GM21528 (cell line): ENCODE measurements around the gene OBSCN.

Experiments
- ATAC-seq: cut with Tn5 transposase; IDR thresholded peaks from one replicate; pipeline ENCODE4 v1.9.1; 2021; ENCODE audit warnings: mild to moderate bottlenecking, moderate library complexity; ENCODE audit not compliant: unreplicated experiment, low FRiP score

The OBSCN gene, protein sequence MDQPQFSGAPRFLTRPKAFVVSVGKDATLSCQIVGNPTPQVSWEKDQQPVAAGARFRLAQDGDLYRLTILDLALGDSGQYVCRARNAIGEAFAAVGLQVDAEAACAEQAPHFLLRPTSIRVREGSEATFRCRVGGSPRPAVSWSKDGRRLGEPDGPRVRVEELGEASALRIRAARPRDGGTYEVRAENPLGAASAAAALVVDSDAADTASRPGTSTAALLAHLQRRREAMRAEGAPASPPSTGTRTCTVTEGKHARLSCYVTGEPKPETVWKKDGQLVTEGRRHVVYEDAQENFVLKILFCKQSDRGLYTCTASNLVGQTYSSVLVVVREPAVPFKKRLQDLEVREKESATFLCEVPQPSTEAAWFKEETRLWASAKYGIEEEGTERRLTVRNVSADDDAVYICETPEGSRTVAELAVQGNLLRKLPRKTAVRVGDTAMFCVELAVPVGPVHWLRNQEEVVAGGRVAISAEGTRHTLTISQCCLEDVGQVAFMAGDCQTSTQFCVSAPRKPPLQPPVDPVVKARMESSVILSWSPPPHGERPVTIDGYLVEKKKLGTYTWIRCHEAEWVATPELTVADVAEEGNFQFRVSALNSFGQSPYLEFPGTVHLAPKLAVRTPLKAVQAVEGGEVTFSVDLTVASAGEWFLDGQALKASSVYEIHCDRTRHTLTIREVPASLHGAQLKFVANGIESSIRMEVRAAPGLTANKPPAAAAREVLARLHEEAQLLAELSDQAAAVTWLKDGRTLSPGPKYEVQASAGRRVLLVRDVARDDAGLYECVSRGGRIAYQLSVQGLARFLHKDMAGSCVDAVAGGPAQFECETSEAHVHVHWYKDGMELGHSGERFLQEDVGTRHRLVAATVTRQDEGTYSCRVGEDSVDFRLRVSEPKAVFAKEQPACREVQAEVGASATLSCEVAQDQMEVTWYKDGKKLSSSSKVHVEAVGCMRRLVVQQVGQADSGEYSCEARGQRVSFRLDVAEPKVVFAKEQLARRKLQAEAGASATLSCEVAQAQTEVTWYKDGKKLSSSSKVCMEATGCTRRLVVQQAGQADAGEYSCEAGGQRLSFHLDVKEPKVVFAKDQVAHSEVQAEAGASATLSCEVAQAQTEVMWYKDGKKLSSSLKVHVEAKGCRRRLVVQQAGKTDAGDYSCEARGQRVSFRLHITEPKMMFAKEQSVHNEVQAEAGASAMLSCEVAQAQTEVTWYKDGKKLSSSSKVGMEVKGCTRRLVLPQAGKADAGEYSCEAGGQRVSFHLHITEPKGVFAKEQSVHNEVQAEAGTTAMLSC (N-terminal part only)

GRCh38 chr1:228207851-228208821, at the start of gene OBSCN:
Gene OBSCN (plus strand): TSS chr1:228208044. CDS start chr1:228211784, 3,740 bp downstream.
- no peak for ATAC-seq

DNA sequence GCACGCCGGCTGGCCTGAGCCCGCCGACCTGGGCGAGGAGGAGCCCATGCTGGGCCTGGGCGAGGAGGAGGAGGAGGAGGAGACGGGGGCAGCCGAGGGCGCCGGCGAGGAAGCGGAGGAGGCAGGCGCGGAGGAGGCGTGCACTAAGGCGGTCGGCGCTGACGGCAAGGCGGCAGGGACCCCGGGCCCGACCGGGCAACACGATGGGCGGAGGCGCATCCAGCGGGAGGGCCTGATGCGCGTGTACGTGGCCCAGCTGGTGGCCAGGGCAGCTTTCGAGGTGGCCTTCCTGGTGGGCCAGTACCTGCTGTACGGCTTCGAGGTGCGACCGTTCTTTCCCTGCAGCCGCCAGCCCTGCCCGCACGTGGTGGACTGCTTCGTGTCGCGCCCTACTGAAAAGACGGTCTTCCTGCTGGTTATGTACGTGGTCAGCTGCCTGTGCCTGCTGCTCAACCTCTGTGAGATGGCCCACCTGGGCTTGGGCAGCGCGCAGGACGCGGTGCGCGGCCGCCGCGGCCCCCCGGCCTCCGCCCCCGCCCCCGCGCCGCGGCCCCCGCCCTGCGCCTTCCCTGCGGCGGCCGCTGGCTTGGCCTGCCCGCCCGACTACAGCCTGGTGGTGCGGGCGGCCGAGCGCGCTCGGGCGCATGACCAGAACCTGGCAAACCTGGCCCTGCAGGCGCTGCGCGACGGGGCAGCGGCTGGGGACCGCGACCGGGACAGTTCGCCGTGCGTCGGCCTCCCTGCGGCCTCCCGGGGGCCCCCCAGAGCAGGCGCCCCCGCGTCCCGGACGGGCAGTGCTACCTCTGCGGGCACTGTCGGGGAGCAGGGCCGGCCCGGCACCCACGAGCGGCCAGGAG, 49.5 kb upstream of the OBSCN start:
- no peak for ATAC-seq

DNA sequence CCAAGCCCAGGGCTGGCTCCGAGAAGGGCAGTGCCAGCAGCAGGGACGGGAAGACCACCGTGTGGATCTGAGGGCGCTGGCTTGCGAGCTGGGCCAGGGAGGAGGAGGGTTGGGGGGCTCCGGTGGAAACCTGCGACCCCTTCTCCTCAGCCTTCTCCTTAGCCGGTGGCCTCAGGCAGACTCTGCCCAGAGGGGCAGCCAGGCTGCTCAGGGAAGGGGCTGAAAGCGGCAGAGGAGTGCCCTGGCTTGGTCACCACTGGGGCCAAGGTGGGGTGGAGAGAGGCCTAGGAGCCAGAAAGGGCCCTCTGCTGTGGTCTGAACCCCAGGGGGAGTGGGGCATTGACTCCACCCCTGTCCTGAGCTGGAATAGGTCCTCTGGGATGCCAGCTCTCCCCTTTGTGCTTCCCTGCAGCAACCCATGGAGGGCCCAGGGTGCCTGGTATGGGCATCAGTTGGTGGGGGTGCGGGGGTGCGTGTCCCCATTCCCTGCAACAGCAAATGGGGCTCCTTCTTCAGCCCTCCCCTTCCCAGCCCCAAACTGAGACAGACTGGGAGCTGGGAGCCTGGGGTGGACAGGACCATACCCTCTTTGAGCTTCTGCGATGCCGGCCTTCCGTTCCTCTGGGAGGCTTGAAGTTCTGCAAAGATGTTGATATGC, 48.7 kb upstream of the OBSCN start:
- no peak for ATAC-seq

- ATAC-seq: no peak
Observed at GRCh38 chr1:228160201-228160761, 47.6 kb upstream of the OBSCN start.

GRCh38 chr1:228161362-228161761, 46.5 kb upstream of the OBSCN start:
- no peak for ATAC-seq

DNA sequence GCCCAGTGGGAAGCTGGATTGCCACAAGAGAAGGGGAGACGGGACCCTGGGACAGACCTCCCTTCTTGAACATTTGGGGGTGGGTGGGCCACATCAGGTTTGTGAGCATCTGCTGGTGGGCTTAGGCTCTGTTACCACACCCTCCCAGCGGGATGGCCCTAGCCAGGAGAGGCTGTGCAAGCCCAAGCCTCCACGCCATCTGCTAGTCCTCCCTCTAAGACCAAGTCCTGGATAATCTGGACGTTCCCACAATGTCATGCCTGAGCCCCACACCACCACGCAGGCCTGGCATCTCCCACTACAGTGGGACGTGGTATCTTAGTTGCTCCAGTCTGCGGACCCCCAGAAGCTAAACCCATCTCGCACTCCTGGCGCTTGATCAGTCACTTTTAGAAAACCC, 46.0 kb upstream of the OBSCN start:
- ATAC-seq: no peak

DNA sequence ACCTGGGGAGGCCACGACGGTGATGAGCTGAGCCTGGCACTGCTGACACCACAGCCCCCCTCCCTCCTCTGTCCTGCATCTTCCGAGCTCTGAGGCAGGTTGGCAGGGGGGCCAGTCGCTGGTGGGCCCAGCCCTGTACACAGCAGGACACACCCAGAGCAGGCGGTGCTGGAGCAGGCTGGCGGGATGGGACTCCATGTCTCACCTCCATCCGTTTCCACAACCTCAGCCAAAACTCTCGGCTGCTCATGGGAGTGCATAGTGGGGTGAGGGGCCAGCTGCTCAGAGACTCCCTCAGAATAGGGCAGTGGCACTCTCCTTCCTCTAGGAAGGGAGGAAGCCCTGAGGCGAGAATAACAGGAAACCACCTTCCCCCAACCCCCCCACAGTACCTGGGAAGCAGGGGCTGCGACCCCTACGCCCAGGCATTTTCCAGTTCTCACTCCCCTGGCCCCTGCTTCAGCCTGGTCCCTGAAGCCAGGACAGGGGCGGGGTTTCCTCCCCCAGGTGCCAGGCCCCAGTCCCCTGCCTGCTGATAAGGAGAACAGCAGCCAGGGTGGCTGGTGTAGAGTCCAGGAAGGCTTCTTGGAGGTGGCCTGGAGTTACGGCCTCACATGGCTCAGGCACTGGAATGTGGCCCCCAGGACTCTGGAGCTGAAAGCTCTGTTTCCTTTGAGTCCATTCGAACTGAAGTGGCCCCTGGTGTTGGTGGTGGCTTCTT, 45.4 kb upstream of the OBSCN start:
- ATAC-seq: no peak

DNA sequence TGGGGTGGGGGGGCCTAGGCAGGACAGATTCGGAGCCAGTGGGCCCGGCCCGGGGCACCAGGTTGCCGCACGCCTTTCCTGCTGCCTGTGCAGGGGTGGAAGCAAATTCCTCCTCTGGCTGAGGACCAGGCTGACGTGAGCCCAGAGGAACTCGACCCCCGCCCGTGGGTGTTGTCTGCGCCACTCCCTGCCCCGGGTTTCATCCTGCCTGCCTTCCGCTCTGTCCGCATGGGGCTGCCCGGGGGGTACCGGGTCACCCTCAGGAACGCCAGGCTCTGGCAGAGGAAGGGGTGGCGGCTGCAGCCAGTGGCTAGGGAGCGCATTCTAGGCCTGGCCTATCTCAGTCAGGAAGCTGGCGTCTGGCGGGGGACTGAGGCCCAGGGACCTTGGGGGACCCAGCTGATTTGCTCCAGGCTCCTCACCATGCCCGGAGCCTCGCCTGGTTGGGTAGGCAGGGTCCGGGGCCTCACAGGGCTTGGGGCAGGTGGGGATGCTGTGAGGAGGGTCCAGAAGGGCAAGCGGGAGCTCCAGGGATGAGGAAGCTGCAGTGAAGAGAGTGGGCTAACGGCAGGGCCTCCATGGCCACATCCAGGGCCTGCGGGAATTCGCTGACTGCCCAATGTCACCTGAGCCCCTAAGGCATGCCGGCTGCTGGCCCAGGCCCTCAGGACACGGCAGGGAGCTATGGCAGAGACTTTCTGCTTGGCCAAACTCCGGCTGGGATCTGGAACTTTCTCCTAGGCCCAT, 44.7 kb upstream of the OBSCN start:
- no peak for ATAC-seq

GRCh38 chr1:228163776-228164519, 43.9 kb upstream of the OBSCN start:
- no peak for ATAC-seq

- no peak for ATAC-seq
Observed at GRCh38 chr1:228164561-228165371, 43.1 kb upstream of the OBSCN start.

DNA sequence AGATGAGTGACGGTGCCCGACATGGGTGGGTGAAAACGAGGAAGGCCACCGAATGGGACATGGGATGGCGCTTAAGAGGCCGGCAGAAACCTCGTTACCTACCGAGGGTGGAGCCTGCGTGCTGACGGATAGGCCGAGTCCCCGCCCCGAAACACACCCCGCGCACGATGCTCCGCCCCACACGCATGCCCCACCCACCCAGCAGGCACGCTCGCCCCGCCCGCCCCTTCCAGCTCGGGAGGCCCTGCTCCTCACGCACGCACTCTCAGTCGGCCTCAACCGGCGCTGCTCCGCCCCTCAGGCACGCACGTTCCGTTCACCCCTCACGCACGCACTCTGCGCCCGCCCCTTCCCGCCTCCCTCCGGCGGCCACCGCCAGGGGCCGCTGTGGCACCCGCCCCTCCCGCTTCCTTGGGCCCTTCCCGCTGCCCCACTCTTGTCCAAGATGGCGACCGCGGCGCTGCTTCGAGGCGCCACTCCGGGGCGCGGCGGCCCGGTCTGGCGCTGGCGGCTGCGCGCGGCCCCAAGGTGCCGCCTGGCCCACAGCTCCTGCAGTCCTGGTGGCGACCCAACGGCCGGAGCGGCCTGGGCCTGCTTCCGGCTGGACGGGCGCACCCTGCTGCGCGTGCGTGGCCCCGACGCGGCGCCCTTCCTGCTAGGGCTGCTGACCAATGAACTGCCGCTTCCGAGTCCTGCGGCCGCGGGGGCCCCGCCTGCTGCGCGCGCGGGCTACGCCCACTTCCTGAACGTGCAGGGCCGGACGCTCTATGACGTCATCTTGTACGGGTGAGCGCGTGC, 42.3 kb upstream of the OBSCN start, which contains the start of gene IBA57:
Gene IBA57 (plus strand): TSS at position 433 of the 798 bp plus-strand sequence. CDS start 13 bp downstream, at position 446.
- peak; percentile 82 for ATAC-seq

- ATAC-seq: peak; percentile 26
Observed at GRCh38 chr1:228166170-228166936, 41.5 kb upstream of the OBSCN start.

DNA sequence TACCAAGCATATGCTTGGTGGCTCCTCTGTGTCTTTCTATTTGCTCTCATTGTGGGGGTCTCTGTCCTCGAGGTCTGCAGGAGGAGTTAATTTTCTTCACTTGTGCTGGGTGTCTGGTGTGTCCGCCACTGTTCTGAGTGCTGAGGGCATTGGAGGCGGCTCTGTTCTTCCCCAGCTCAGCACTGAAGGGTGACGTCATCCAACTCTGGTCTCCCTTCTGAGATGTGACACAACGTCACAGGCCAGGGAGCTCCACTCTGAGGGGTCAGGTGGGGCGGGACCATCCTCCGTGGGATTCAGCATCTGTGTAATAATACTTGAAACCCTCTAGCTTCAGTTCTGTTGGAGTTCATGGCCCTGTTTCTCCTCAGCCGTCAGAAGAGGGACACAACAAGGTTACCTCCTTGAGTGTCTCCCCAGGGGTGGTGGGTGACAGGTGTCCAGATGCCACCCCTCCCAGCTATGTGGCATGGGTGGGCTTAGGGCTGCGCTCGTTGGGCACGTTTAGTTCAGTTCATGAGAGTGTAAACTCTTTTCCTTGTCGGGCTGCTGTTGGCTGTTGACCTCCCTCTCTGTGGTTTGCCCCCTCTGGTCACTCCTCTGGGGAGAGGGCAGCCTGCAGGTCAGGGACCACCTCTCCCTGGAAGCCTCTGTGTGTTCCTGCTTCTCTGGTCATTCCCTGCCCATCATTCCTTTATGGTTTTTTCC, 39.1 kb upstream of the OBSCN start:
- no peak for ATAC-seq
